Right lobe of liver (tissue), 4 donors: ENCODE measurements around the gene HOXD1.

ENCODE experiments used
- POLR2A ChIP-seq: fragments of 450-650 bp; IDR thresholded peaks from one replicate; pipeline ENCODE4 v1.6.1; 2017; ENCODE audit warnings: antibody characterized with exemption, mild to moderate bottlenecking
- TF ChIP-seq, protein P1 (sequence below), 4 donors: fragments of 200-600 bp in 3 of 4; fragments of 450-650 bp in 1 of 4; IDR thresholded peaks; one replicate each; pipeline versions ENCODE4 v1.5.1 to v1.8.0; 2016 to 2022; ENCODE audit warnings: antibody characterized with exemption in 4 of 4, mild to moderate bottlenecking in 2 of 4
- donor health status: DM: no; HTN: no; CAD: no.
- donor health status: DM: no; HTN: no; CAD: no.
- donor health status: DM: no; HTN: yes; CAD: no.

- TF ChIP-seq, protein P1, sequence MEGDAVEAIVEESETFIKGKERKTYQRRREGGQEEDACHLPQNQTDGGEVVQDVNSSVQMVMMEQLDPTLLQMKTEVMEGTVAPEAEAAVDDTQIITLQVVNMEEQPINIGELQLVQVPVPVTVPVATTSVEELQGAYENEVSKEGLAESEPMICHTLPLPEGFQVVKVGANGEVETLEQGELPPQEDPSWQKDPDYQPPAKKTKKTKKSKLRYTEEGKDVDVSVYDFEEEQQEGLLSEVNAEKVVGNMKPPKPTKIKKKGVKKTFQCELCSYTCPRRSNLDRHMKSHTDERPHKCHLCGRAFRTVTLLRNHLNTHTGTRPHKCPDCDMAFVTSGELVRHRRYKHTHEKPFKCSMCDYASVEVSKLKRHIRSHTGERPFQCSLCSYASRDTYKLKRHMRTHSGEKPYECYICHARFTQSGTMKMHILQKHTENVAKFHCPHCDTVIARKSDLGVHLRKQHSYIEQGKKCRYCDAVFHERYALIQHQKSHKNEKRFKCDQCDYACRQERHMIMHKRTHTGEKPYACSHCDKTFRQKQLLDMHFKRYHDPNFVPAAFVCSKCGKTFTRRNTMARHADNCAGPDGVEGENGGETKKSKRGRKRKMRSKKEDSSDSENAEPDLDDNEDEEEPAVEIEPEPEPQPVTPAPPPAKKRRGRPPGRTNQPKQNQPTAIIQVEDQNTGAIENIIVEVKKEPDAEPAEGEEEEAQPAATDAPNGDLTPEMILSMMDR (IDR thresholded peaks at IDR 0.05) = no peak
- no peak for TF ChIP-seq POLR2A
Measured at GRCh38 chr2:176227874-176228273, 39.4 kb downstream of the HOXD1 start.
